CD14-positive monocyte (primary cell): Measurements from ENCODE around the gene SERP2. TPM values are rescaled to one million over a fixed set of nuclear protein-coding genes. Genes with fewer than 3 reads are reported as not detected.

Experiments
- DNase-seq, 3 donors: peaks; one replicate each; pipeline ENCODE4 v3.0.0-alpha.2; 2011 to 2022
- H2AFZ ChIP-seq: 2 replicates; pipeline ENCODE4 v1.6.0; 2012; ENCODE audit warnings: mild to moderate bottlenecking, low read depth, low read length, inconsistent platforms; ENCODE audit not compliant: insufficient read depth, poor library complexity, severe bottlenecking
- H3K27ac ChIP-seq, 2 donors: 1 replicate in 1 of 2; 2 replicates in 1 of 2; pipeline ENCODE4 v1.5.1; 2012 to 2013; ENCODE audit warnings: low read length in 2 of 2, control low read depth in 1 of 2, inconsistent platforms in 1 of 2, low read depth in 1 of 2, mild to moderate bottlenecking in 1 of 2
- H3K27me3 ChIP-seq, 2 donors: one replicate each; pipeline versions ENCODE4 v1.6.0 to v1.6.1; 2011 to 2013; ENCODE audit warnings: low read length in 2 of 2; ENCODE audit not compliant: control insufficient read depth in 2 of 2, insufficient read depth in 2 of 2
- H3K36me3 ChIP-seq, 2 donors: replicated peaks in 1 of 2; 1 replicate in 1 of 2; 2 replicates in 1 of 2; pipeline versions ENCODE4 v1.5.1 to v1.6.1; 2012 to 2013; ENCODE audit warnings: low read length in 2 of 2, control low read depth in 1 of 2, inconsistent platforms in 1 of 2, mild to moderate bottlenecking in 1 of 2; ENCODE audit not compliant: insufficient read depth in 2 of 2, control insufficient read depth in 1 of 2
- H3K4me1 ChIP-seq, 2 donors: 1 replicate in 1 of 2; 2 replicates in 1 of 2; pipeline versions ENCODE4 v1.5.1 to v1.6.1; 2012 to 2013; ENCODE audit warnings: low read length in 2 of 2, control low read depth in 1 of 2, inconsistent platforms in 1 of 2, mild to moderate bottlenecking in 1 of 2, moderate library complexity in 1 of 2; ENCODE audit not compliant: insufficient read depth in 2 of 2, control insufficient read depth in 1 of 2
- H3K4me2 ChIP-seq: replicated peaks from 2 replicates; pipeline ENCODE3; 2012; ENCODE audit warnings: low read length, moderate library complexity, mild to moderate bottlenecking; ENCODE audit not compliant: poor library complexity, severe bottlenecking; ENCODE audit errors: extremely low read depth
- H3K4me3 ChIP-seq, 3 experiments: fragments of 200-600 bp in 1 of 3; sonication (generic) in 1 of 3; replicated peaks in 1 of 3; 1 replicate in 2 of 3; 2 replicates in 1 of 3; pipeline ENCODE4 v1.5.1; 2011 to 2013; ENCODE audit warnings: low read length in 3 of 3, mild to moderate bottlenecking in 3 of 3, control low read depth in 2 of 3, low read depth in 2 of 3, inconsistent platforms in 1 of 3, moderate library complexity in 1 of 3
- H3K79me2 ChIP-seq: 2 replicates; pipeline ENCODE4 v1.6.0; 2012; ENCODE audit warnings: mild to moderate bottlenecking, control low read depth, inconsistent platforms, low read length, moderate library complexity; ENCODE audit not compliant: insufficient read depth
- H3K9ac ChIP-seq: 2 replicates; pipeline ENCODE4 v1.6.0; 2017; ENCODE audit warnings: low read length, mild to moderate bottlenecking; ENCODE audit not compliant: insufficient read depth, poor library complexity, severe bottlenecking
- H3K9me3 ChIP-seq, 2 donors: replicated peaks in 1 of 2; 1 replicate in 1 of 2; 2 replicates in 1 of 2; pipeline versions ENCODE4 v1.5.1 to v1.6.1; 2012 to 2013; ENCODE audit warnings: low read length in 2 of 2, control low read depth in 1 of 2; ENCODE audit not compliant: control insufficient read depth in 1 of 2, insufficient read depth in 1 of 2
- H4K20me1 ChIP-seq: 2 replicates; pipeline ENCODE4 v1.6.0; 2012; ENCODE audit warnings: mild to moderate bottlenecking, low read length, control low read depth, moderate library complexity; ENCODE audit not compliant: insufficient read depth
- H3K27ac Mint-ChIP-seq, 7 donors: one replicate each; pipeline ENCODE4 v1.8.0; 2020; ENCODE audit warnings: mild to moderate bottlenecking in 7 of 7, mixed read lengths in 7 of 7, moderate library complexity in 6 of 7, inconsistent platforms in 2 of 7
- H3K27me3 Mint-ChIP-seq, 3 donors: one replicate each; pipeline ENCODE4 v1.8.0; 2021 to 2022; ENCODE audit warnings: low read depth in 3 of 3, mild to moderate bottlenecking in 3 of 3, mixed read lengths in 3 of 3, moderate library complexity in 3 of 3, inconsistent platforms in 1 of 3
- H3K36me3 Mint-ChIP-seq, 2 donors: one replicate each; pipeline ENCODE4 v1.8.0; 2020; ENCODE audit warnings: mixed read lengths in 2 of 2, inconsistent platforms in 1 of 2, mild to moderate bottlenecking in 1 of 2
- H3K4me1 Mint-ChIP-seq: one replicate; pipeline ENCODE4 v1.8.0; 2020; ENCODE audit warnings: mild to moderate bottlenecking, mixed read lengths
- H3K4me3 Mint-ChIP-seq, 2 donors: one replicate each; pipeline ENCODE4 v1.8.0; 2020; ENCODE audit warnings: mild to moderate bottlenecking in 2 of 2, mixed read lengths in 2 of 2, moderate library complexity in 1 of 2
- H3K9me3 Mint-ChIP-seq, 7 donors: one replicate each; pipeline ENCODE4 v1.8.0; 2020 to 2022; ENCODE audit warnings: mixed read lengths in 7 of 7, mild to moderate bottlenecking in 6 of 7, moderate library complexity in 6 of 7, inconsistent platforms in 2 of 7
- WGBS: methylation state at CpG from one replicate; pipeline ENCODE4 v1.1.5; 2013; ENCODE audit warnings: missing lambda C conversion rate; ENCODE audit not compliant: insufficient coverage; 5-methylcytosine and 5-hydroxymethylcytosine counted together
- intact Hi-C, 2 donors: fragments of 100-400 bp; cut with micrococcal nuclease; formaldehyde crosslinking; loops; one replicate each; pipeline versions ENCODE4 v1.15.0 to v1.15.1; 2023
- polyA plus RNA-seq, 3 donors: library from polyadenylated mRNA; depleted of rRNA in 1 of 3; unstranded in 2 of 3; stranded (reverse) in 1 of 3; fragments of 300-500 nt in 2 of 3; fragments of >200 nt in 1 of 3; fragmentation: Illumina TruSeq in 2 of 3; gene quantifications; 1 replicate in 2 of 3; 2 replicates in 1 of 3; pipeline ENCODE4 v1.2.3, GENCODE V29; 2012 to 2021
- TF ChIP-seq, protein P1 (sequence below): fragments of 200-600 bp; IDR thresholded peaks from one replicate; pipeline ENCODE4 v1.8.0; 2022; ENCODE audit warnings: antibody characterized with exemption, mild to moderate bottlenecking

SERP2 gene
- polyA plus RNA-seq, 3 donors = not detected

DNA sequence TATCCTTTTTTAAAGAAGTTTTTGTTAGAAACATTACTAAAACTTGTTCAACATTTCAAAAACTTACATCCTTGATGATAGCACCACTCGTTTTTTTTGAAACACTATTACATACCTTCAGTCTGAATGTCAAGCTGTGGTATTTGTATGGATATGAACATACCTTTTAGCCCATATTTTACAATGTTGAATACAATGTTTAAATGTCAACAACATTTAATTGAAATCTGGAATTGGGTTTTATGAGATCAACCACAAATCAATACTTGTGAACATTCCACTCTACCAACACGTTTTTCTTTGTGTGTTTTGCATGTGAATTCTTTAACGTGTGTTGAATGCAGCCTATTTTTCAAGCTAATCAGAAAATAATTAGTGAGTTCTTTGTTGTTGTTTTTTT, 4.7 kb downstream of the SERP2 start:
- Mint-ChIP-seq H3K9me3 (peaks cover 0 to 4% (median 0%) of the 10 kb centered on the region in 7 donors), H3K27me3 (peaks cover 12 to 32% (median 19%) of the 10 kb centered on the region in 3 donors), H3K36me3 (peaks cover 3% of the 10 kb centered on the region in 2 donors), H3K4me3 (no peak overlapping the region), H3K27ac (no peak overlapping the region), H3K4me1 (no peaks in the 10 kb centered on the region)
- H3K4me3 ChIP-seq = no peak overlapping the region
- no peak for DNase-seq
- H3K9ac ChIP-seq = no peak overlapping the region
- H4K20me1 ChIP-seq = no peaks in the 10 kb centered on the region
- H2AFZ ChIP-seq = no peak overlapping the region
- H3K27me3 ChIP-seq = peaks cover 6 to 16% of the 10 kb centered on the region in 2 donors
- intact Hi-C loops = no loop called here
- H3K79me2 ChIP-seq = no peaks in the 10 kb centered on the region
- no CpG with 5 or more reads among the region's 3 CpGs for WGBS
- H3K4me2 ChIP-seq = no peak overlapping the region
- no peaks in the 10 kb centered on the region for H3K36me3 ChIP-seq
- TF ChIP-seq, protein P1, sequence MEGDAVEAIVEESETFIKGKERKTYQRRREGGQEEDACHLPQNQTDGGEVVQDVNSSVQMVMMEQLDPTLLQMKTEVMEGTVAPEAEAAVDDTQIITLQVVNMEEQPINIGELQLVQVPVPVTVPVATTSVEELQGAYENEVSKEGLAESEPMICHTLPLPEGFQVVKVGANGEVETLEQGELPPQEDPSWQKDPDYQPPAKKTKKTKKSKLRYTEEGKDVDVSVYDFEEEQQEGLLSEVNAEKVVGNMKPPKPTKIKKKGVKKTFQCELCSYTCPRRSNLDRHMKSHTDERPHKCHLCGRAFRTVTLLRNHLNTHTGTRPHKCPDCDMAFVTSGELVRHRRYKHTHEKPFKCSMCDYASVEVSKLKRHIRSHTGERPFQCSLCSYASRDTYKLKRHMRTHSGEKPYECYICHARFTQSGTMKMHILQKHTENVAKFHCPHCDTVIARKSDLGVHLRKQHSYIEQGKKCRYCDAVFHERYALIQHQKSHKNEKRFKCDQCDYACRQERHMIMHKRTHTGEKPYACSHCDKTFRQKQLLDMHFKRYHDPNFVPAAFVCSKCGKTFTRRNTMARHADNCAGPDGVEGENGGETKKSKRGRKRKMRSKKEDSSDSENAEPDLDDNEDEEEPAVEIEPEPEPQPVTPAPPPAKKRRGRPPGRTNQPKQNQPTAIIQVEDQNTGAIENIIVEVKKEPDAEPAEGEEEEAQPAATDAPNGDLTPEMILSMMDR = no peak
- no peak overlapping the region for H3K27ac ChIP-seq
- H3K9me3 ChIP-seq = no peaks in the 10 kb centered on the region
- H3K4me1 ChIP-seq = peaks cover 0 to 5% of the 10 kb centered on the region in 2 donors

DNA sequence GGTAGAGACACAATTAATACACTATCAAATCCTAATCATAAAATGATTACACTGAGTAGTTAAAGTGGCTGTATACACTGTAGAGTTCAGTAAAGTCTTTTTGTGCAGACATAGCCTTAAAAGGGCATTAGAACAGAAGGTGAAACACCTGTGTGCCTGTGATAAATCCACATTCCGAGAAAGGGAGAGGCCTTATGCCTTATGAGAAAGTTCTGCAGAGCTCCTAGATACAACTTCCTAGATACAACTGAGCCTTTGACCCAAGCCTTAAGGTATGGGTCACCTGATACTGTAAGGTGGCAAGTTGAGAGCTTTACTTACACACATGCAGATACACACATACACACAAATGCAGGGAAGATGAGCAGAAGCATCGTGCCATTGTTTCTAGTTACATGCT, 6.3 kb downstream of the SERP2 start:
- no peak for DNase-seq
- TF ChIP-seq, protein P1 = no peak
- H4K20me1 ChIP-seq = no peaks in the 10 kb centered on the region
- H3K9me3 Mint-ChIP-seq = no peaks in the 10 kb centered on the region
- no peaks in the 10 kb centered on the region for H3K4me1 Mint-ChIP-seq
- H3K27me3 Mint-ChIP-seq = peaks cover 4 to 16% (median 5%) of the 10 kb centered on the region in 3 donors
- no peak overlapping the region for H3K4me2 ChIP-seq
- peaks cover under 1 to 5% of the 10 kb centered on the region in 2 donors for H3K27me3 ChIP-seq
- no peaks in the 10 kb centered on the region for H3K79me2 ChIP-seq
- H2AFZ ChIP-seq = no peak overlapping the region
- intact Hi-C loops = no loop called here
- H3K4me1 ChIP-seq = no peaks in the 10 kb centered on the region
- H3K27ac Mint-ChIP-seq = no peak overlapping the region
- H3K27ac ChIP-seq = no peak overlapping the region
- WGBS = no CpG with 5 or more reads among the region's 2 CpGs
- no peak overlapping the region for H3K9ac ChIP-seq
- H3K4me3 ChIP-seq = no peak overlapping the region
- no peak overlapping the region for H3K4me3 Mint-ChIP-seq
- no peaks in the 10 kb centered on the region for H3K36me3 Mint-ChIP-seq
- no peaks in the 10 kb centered on the region for H3K9me3 ChIP-seq
- H3K36me3 ChIP-seq = no peaks in the 10 kb centered on the region
